Cardiac septum (tissue), 1 donor: ENCODE results near the gene CYP2W1. TPM values are rescaled to one million over a fixed set of nuclear protein-coding genes. Genes with fewer than 3 reads are reported as not detected.
"Not testable (repeated sequence)": the region's sequence is repeated elsewhere in the genome, so short reads cannot be mapped to it uniquely, and the experiment has no call there.

Source experiments
- DNase-seq: peaks from one replicate; pipeline ENCODE4 v3.0.0-alpha.2; 2020; ENCODE audit warnings: low spot score
- intact Hi-C: fragments of 100-400 bp; cut with DNase I; formaldehyde crosslinking; loops from one replicate; pipeline ENCODE4 v1.14.0; 2022
- microRNA-seq: library from miRNA; unstranded; fragments of <30 nt; microRNA quantifications from one replicate; pipeline ENCODE4 v1.2.0, GENCODE V29; 2020
- total RNA-seq: library from RNA; stranded (reverse); fragmentation: NEBNext Ultra II Directional; extraction: Animal tissue kit (Norgen Biotek cat#: 25700); gene quantifications from one replicate; pipeline ENCODE4 v1.2.1, GENCODE V29; 2021
- donor health status: DM: no; HTN: no; CAD: no.

CYP2W1 gene
- total RNA-seq, 1 donor from 2014 or later: not detected

DNA sequence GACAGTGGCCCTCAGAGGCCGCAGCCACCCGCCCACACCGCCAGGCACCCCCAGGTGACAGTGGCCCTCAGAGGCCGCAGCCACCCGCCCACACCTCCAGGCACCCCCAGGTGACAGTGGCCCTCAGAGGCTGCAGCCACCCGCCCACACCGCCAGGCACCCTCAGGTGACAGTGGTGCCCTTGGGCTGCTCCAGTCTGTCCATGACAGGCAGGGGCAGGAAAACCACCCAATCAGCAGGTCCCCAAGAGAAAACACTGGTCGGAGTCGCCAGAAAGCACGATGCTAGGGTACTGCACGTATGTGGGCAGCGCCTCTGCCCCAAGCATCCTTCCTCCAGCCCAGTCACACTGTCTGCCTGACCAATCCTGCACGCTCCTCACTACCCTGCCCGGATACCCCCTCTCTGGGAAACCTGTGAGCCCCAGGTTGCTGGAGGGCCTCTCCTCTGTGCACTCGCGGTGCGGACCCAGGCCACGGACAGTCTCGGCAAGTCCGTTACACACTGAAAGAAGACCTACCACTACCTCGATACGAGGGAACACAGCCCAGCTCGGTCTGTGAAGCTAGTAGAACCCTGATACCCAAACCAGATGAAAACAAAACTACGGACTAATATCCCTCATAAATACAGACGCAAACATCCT is 49.7 kb downstream of the CYP2W1 start:
- intact Hi-C loops: no loop called here
- DNase-seq: no peak

DNA sequence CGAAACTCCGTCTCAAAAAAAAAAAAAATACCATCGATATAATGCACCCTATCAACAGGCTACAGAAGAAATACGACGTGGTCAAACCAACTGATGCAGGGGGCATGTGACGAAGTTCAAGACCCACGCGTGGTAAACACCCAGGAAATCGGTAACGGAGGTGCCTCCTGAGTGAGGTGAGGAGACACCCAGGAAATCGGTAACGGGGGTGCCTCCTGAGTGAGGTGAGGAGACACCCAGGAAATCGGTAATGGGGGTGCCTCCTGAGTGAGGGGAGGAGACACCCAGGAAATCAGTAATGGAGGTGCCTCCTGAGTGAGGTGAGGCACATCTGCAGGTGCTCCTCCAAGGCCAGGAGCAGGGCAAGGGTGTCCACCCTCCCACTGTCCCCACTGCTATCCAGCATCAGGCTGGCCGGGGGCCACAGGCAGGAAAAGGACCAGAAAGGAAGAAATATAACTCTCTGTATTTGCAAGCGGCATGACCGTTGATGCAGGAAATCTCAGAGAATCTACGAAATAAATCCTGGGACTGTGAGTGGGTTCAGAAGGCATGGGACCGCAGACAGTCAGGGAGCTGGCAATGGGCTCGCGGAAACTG is 50.7 kb downstream of the CYP2W1 start:
- intact Hi-C loops: no loop called here
- no peak for DNase-seq

DNA sequence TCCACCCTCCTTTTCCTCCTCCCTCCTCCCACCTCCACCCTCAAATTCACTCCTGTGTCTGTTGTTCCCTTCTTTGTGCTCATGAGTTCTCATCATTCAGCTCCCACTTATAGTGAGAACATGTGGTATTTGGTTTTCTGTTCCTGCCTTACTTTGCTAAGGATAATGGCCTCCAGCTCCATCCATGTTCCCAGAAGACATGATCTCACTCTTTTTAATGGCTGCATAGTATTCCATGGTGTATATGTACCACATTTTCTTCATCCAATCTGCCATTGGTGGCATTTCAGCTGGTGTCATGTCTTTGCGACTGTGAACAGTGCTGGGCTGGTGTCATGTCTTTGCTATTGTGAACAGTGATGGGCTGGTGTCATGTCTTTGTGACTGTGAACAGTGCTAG is 51.8 kb downstream of the CYP2W1 start:
- intact Hi-C loops, DNase-seq: not testable (repeated sequence)

DNA sequence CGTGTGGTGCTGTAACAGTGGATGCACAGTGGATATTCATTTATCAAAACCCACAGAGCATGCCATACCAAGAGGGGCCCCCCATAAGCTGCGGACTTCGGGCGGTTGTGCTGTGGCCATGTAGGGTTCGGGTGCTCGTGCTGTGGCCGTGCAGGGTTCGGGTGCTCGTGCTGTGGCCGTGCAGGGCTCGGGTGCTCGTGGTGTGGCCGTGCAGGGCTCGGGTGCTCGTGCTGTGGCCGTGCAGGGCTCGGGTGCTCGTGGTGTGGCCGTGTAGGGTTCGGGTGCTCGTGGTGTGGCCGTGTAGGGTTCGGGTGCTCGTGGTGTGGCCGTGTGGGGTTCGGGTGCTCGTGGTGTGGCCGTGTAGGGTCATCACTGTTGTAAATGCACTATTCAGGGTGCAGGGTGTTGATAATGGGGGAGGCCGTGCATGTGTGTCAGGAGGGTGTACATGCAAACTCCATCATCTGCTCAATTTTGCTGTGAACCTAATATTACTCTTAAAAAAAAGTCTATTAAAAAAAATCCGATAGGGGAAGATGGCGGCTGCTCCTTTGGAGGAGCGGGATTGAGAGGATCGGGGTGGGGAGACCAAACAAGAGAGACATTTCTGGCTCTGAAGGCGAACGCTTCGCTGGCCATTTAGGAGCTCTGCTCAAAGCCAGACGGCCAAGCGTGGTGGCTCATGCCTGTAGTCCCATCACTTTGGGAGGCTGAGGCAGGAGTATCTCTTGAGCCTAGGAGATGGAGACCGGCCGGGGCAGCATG is 53.4 kb downstream of the CYP2W1 start:
- intact Hi-C loops, DNase-seq: not testable (repeated sequence)

Small RNA genes within 50 kb of the gene (microRNA-seq; reads per million reads assigned to microRNA genes)
- 420 reads per million, percentile 78 among the genes with 10 or more reads in this experiment for gene MIR339

Other genes starting within 250 kb of the CYP2W1 start
- 153 TPM for gene SUN1, start 150.7 kb upstream of the CYP2W1 start, total RNA-seq
- 21.3 TPM for gene GET4, start 106.6 kb upstream of the CYP2W1 start, total RNA-seq
- gene ADAP1, start 28.5 kb upstream of the CYP2W1 start, total RNA-seq: 12.5 TPM
- 7.3 TPM for gene COX19, start 7.6 kb upstream of the CYP2W1 start, total RNA-seq
- gene GPR146, start 61.4 kb downstream of the CYP2W1 start, total RNA-seq: 12.6 TPM
- gene GPER1, start 104.9 kb downstream of the CYP2W1 start, total RNA-seq: 2.9 TPM
- 8.8 TPM for gene ZFAND2A, start 177.0 kb downstream of the CYP2W1 start, total RNA-seq
- gene UNCX, start 249.7 kb downstream of the CYP2W1 start, total RNA-seq: not detected